ENCODE measurements around the gene DOCK7. TPM values are rescaled to one million over a fixed set of nuclear protein-coding genes. Genes with fewer than 3 reads are reported as not detected.
"Not testable (repeated sequence)": the region's sequence is repeated elsewhere in the genome, so short reads cannot be mapped to it uniquely, and the experiment has no call there.

The DOCK7 gene
- total RNA-seq, 1 experiment from 2014 or later, result 51.0 TPM

DNA sequence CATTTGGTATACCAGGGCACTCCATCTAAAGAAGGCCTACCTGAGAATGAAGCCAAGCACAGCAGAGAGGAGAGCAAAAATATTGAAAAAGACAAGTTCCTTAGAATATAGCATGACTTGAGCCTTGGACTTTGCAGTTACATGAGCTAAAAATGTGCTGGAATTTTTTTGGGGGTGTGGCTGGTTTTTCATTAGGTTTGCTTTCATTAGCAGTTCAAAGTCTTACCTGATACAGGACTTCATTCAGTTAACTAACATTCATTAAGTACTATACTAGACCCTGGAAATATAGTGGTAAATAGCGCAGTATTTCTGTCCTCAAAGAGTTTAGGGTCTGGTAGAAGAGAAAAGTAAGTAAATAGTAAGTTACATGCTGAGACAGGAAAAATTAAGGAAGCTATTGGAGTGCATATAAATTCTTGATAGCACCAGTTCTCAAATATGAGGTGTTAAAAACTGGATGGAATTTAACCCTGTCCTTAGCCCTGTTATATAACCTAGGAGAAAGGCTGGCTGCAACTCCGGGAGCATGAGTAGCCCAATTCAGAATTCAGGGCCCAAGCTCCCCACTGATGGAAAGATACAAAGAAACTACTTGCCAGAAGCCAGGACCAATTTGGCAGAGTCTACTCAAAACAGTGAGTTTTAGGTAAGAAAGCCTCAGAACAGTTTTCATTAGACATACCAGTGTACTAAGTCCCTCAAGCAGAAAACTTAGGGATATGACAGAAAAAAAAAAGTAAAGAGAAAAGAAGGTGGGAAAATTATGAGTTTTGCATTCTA is 3.1 kb upstream of the DOCK7 start:
- DNase-seq (ENCODE audit: low read depth), result no peak

DNA sequence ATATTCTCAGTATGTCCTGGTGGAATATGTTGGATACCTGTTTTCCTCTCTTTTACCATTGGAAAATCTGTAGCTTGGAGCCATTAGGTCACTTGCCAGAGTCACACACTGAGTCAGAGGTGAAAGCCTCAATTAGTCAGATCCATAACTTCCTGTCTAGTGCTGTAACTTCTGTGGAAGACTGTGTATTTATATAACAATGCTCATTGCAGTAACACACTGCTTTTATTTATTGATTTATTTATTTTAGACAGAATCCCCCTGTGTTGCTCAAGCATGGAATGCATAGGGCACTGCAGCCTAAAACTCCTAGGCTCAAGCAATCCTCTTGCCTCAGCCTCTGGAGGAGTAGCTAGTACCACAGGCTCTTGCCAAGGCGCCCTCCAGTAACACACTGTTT is 1.3 kb upstream of the DOCK7 start:
- peak; percentile 74 for DNase-seq (ENCODE audit: low read depth)

DNA sequence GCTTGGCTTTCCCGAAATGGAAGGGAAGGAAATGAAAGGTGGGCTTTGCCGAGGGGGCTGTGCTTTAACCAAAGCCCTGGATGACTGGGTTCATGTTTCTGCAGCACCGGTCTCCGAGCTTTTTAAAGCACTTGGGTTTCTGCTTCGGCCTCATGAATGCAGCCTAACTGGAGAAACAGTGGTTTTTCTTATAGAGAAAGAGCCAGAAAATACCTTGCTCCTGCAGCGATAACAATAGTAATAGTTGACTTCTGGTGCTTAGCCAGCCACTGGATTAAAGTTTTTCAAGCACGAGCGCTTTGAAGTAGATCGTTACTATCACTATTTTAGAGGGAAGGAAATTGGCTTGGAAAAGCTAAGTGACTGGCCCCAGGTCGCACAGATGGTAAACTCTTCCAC is 500 bp upstream of the DOCK7 start:
- peak; percentile 7 for DNase-seq (ENCODE audit: low read depth)

DNA sequence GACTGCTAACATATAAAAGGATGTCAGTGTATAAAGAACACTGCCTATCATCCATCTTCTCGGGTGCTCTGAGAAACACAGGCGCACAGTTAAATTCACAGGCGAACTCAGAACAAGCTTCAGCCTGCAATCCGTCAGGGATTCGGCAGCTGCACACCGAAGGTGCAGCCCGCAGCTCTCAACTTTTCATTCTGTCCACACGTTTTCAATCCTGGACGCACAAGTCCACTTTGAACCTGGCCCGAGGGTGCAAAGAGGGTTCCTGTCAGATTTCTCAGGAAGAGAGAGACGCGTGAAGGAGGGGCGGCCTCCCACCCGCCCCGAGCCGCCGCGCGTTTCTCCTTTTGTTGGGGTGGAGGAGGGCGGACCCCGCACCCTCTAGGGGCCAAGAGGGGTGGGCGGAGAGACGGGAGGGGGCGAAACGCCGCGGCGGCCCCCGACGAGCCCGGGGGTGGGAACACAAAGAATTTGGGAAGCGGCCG is 724 bp downstream of the DOCK7 start:
- peak; percentile 45 for DNase-seq (ENCODE audit: low read depth)

DNA sequence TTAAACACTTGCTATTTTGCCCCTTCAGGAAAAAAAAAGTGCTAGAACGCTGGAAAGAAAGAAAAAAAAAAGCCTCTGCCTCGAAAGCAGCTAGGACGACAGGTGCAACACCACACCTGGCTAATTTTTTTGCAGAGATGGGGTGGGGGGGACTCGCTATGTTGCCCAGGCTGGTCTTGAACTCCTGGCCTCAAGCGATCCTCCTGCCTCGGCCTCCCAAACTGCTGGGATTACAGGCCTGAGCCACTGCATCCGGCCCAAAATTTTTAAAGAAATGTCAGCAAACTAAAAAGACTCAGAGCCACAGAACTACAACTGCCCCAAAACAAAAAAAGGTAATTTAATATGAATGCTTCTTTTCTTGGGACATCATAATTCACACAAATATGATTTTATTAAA is 1.4 kb downstream of the DOCK7 start:
- DNase-seq (ENCODE audit: low read depth), result no peak

DNA sequence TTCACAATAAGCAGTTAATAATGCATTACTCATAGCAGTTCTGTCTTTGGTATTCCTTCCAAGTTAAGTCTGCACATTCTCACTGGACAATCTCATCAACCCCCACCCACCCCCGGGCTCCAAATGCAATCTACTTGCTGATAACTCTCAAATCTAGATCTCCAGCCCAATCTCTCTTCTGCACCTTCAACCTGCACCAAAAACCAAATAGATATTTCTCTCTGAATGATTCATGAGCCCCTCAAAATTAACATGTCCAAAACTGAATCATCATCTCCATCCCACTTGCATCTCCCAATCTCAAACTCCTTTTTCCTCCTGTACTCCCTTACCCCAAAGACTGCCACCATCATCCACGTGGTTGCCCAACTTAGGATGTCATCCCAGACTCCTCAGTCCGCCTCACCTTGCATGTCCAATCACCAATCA is 2.7 kb downstream of the DOCK7 start:
- DNase-seq (ENCODE audit: low read depth), result no peak

DNA sequence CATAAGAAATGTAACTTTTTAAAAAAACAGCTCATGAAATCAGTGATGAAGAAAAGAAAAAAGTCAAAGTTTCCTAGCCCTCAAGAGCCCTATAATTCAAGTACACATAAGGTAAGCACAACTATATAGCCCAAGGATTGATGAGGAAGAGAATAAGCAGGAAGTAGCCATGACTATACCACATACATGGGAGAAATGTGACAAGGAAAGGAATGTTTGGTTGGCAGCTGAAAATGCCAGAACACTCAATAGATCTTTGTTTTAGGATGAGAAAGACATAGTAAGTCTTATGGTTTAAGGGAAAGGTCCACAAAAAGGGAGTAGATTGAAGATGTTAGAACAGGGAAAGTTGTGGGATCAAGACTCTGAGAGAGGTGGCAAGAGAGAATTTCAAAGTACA is 5.7 kb downstream of the DOCK7 start:
- no peak for DNase-seq (ENCODE audit: low read depth)

DNA sequence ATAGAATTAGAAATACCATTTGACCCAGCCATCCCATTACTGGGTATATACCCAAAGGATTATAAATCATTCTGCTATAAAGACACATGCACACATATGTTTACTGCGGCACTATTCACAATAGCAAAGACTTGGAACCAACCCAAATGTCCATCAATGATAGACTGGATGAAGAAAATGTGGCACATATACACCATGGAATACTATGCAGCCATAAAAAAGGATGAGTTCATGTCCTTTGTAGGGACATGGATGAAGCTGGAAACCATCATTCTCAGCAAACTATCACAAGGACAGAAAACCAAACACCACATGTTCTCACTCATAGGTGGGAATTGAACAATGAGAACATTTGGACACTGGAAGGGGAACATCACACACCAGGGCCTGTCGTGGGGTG is 7.2 kb downstream of the DOCK7 start:
- DNase-seq (ENCODE audit: low read depth), result not testable (repeated sequence)

DNA sequence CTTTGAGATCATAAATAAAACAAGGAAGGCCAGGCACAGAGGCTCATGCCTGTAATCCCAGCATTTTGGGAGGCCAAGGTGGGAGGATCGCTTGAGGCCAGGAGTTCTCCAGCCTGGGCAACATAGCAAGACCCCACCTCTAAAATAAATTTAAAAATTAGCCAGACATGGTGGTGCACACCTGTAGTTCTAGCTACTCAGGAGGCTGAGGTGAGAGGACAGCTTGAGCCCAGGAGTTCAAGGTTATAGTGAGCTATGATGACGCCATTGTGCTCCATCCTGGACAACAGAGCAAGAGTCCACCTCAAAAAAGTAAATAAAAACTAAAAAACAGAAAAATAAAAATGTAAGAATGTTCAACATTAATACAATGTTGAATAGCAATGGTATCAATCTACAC is 10.4 kb downstream of the DOCK7 start:
- not testable (repeated sequence) for DNase-seq (ENCODE audit: low read depth)

DNA sequence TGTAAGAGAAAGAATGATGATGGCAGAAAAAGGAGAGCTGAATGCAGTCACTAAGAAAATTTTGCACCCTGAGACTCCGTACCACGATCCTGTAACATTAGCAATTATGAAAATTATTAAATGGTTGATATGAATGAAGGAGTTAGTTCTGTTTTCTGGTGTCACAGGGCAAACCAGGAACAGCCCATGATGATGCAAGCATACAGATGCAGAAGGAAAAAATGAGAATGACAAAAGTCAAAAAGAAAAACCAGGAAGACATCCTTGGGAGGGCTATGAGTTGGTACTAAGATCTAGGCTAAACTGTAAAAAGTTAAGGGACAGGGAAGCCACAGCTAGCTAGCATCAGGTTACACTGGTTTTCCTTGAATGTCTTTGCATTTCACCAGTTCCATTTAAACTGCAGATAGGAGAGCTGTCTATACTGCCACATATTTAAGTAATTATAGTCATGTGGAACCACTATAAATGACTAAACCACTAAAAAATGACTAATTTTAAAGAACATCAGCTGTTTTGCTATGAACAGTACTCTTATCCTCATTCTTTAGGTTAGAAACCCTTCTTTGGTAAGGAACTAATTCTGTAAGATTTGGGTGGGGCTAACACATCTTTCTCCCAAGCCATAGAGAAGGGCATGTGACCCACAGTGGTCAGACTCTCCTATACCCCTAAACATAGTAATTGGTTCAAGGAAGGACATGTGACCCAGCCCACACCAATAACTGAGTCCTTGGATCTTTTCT is 11.4 kb downstream of the DOCK7 start:
- no peak for DNase-seq (ENCODE audit: low read depth)

DNA sequence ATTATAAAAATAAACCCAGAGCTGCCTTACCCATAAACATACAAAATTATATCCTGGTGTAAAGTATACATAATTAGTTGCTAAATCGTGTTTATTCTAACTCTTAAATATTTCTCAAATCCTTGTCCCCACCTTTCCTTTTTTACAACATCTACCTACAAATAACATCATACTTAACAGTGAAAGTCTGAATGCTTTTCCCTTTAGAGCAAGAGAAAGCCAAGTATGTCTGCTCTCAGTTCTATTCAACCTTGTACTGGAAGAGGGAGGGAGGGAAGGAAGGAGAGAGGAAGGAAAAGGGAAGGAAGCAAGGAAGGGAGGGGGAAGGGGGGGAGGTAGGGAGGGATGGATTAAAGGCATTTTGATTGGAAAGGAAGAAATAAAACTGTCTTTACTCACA is 14.6 kb downstream of the DOCK7 start:
- no peak for DNase-seq (ENCODE audit: low read depth)

DNA sequence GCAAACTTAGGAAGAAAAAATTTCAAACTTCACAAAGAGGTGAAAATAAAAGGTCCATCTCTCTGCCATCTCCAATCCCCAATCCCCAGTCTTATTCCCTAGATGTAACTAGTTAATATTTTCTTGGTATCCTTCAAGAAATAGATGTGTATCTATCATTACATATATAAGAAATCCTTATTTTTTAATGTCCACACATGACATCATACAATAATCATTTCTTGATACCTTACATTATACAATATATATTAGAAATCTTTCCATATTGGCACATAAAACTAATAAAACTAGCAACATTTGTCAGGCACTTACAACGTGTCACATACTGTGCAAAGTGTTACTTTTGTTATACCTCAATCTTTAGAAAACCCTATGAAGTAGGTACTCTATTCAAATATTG is 16.2 kb downstream of the DOCK7 start:
- no peak for DNase-seq (ENCODE audit: low read depth)

DNA sequence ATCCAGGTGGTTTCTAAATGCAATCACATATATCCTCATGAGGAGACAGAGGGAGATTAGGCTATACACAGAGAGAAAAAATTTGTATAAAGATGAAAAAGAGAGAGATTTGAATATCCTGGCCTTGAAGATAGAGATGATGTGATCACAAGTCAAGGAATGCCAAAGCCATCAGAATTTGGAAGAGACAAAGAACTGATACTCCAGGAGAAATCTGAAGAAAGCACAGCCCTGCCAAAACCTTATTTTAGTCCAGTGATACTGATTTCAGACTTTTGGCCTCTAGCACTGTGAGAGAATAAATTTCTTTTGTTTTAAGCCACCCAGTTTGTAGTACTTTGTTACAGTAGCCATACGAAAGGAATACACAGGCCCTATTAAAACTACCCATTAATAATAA is 33.4 kb downstream of the DOCK7 start:
- DNase-seq (ENCODE audit: low read depth), result no peak

DNA sequence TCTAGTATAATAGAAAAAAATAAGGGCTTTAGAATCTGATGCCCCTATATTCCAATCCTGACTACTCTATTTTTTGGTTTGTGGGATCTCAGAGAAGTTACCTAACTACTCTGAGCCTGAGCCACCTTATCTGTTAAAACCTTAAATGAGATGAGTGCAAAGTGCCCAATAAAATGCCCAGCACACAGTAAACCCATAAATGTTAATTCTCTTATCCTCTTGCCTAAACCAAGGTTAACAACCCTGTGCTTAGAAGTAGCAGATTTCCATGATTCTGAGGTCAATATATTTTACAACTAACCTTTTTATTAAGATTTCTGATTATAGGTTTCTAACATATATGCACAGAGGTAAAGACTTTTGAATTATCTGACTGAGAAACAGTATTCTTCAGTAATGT is 35.8 kb downstream of the DOCK7 start:
- no peak for DNase-seq (ENCODE audit: low read depth)

DNA sequence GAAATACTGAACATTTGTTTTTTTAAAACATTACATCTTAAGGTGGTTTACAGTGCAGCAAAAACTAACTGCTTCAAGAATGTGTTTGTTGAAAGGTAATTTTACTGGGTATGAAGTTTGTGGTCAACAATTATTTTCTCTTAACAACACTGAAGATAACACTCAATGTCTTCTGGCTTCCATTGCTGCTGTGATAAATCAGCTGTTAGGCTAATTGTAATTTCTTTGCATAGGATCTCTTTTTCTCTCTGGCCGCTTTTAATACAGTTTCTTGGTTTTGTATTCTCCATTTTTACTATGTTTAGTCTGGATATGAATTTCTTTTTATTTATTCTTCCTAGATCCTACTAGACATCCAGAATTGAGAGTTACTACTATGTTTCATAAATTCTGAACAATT is 44.9 kb downstream of the DOCK7 start:
- DNase-seq (ENCODE audit: low read depth), result no peak

DNA sequence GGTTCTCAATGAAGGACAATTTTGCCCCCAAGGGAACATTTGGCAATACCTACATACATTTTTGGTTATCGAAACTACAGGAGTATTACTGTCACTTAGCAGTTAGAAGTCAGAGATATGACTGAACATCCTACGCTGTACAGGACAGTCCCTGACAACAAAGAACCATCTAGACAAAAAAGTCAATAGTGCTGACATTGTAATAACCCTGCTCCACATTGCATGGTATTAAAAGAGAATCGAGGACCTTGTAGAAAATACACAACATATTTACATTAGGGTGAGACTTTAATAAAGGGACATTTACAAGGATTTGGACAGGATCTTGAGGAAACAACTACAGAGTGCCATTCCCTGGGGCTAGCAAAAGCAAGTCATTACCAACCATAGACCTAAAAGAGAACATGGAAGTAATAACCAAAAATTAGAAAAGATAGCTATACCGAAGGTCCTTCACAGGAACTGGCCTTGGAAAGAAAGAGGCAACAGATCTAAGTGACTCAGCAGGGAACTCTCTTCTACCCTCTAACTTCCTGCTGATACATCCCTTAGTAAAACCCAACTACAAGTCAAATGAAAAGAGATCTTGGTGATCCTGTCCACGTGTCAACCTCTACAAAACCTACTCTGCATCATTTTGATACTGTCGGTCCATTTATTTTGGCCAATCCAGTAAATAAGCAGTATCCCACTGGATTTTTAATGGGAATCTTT is 50.6 kb downstream of the DOCK7 start:
- no peak for DNase-seq (ENCODE audit: low read depth)

DNA sequence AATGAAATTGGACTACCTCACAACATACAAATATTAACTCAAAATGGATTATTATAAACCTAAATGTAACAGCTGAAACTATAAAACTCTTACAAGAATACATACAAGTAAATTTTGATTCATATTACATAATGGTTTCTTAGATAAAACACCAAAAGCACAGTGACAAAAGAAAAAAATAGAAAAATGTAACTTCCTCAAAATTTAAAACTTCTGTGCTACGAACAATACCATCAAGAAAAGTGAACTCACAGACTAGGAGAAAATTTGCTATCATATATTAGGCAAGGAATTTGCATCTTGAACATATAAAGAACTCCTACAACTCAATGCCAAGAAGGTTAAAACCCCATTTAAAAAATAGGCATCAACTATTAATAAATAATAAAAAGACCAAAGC is 59.7 kb downstream of the DOCK7 start:
- DNase-seq (ENCODE audit: low read depth), result no peak

DNA sequence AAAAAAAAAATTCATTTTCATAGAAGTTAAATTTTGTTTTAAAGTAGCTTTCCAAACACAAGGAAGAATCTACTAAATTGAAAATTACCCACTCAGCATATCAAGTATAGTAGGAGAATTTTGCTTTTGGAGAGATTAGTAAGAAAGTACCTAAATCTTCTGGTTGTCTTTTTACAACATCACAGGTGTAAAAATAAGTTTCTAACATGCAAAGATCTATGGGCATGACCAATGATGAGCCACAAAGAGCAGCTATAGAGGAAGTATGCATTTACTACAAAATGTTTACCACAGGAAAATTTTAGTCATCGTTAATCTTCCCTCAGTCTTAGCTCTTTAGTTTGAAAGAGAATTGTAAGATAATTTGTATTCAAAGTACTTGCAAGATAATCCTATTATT is 62.8 kb downstream of the DOCK7 start:
- no peak for DNase-seq (ENCODE audit: low read depth)

DNA sequence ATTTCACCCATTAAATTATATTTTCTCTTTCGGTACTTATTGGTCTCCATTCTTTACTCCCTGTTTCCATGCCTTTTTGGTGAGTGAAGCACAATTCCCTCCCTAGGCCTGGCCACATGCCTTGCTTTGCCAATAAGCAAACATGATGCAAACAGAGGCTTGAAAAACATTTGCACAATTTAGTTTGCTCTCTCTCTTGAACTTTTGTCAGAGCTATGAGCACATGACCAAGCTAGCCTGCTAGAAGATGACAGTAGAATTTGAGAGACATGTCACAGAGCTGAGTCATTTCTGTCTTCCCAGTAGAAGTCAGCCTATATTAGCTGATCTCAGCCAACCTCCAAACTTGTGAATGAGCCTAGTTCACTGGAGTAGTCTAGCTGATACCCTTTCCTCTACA is 66.3 kb downstream of the DOCK7 start:
- DNase-seq (ENCODE audit: low read depth), result peak; percentile 34

DNA sequence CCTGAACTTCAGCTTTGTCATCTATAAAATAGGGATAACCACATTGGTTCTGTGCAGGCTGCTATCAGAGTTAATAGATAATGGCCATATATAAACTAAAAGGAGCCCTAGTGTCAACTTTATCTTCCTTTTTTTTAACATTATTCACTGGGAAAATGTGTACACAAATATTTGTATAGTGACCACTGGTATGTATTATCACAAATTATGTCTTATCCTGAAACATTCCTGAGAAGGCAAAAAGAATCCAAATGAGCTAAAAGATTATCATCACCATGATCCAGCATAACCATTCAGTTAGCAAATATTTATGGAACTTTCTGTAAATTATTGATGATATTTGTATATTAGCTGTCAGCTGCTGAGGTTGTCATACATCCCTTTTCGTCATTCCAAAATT is 74.3 kb downstream of the DOCK7 start:
- no peak for DNase-seq (ENCODE audit: low read depth)

DNA sequence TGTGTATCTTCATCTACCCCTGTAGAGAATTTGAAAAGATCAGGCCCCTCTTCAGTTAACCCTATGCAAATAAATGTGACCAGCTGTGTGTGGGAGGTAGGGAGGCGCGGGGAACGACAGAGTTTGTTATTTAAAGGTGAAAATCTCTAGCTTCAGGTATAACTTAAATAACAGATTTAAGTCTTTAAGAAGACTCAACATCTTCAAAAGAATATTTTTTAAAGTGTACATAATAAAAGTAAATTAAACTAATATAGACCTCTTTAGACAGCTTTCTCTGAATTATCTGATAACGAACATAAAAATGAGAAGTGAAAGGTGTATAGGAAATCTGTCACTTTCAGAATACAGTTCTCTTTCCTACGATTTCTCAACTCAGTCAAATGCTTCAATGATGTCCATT is 74.9 kb downstream of the DOCK7 start:
- DNase-seq (ENCODE audit: low read depth), result no peak

DNA sequence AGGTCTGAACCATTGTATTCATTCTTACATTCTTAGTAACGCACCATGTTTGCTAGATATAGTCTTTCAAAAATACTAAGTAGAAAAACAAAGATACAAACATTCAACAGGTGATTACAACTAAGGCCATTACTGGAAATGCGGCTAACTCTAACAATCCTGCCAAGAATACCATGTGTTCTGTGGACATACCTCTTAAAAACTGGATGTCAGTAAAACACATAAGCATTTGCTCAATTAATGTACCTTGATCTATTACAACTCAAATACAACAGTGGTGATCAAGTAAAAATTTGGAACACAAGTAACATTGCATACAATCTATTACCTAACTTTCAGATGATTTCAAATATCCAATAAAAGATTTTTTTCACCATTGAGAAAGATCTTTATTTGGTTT is 75.4 kb downstream of the DOCK7 start:
- no peak for DNase-seq (ENCODE audit: low read depth)

DNA sequence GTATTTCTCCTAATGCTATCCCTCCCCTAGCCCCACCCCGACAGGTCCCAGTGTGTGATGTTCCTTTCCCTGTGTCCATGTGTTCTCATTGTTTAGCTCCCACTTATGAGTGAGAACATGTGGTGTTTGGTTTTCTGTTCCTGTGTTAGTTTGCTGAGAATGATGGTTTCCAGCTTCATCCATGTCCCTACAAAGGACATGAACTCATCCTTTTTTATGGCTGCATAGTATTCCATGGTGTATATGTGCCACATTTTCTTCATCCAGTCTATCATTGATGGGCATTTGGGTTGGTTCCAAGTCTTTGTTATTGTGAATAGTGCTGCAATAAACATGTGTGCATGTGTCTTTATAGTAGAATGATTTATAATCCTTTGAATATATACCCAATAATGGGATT is 77.6 kb downstream of the DOCK7 start:
- not testable (repeated sequence) for DNase-seq (ENCODE audit: low read depth)
